Gastrocnemius medialis (tissue), 4 donors: ENCODE measurements around the gene KCNAB1. TPM values are rescaled to one million over a fixed set of nuclear protein-coding genes. Genes with fewer than 3 reads are reported as not detected.
A peak's percentile ranks its signal among the peaks of the same experiment; 100 is the strongest.

Experiments
- ATAC-seq, 2 donors: fragments of 150-250 bp; one replicate each; pipeline ENCODE4 v1.9.1; 2016
- DNase-seq, 2 donors: peaks; one replicate each; pipeline ENCODE4 v3.0.0-alpha.2; 2019
- H3K27ac ChIP-seq, 4 donors: fragments of 200-600 bp; sonication (generic); 1 replicate in 1 of 4; 2 replicates in 3 of 4; pipeline ENCODE4 v1.5.1; 2016 to 2018; ENCODE audit warnings: mild to moderate bottlenecking in 2 of 4, moderate library complexity in 1 of 4
- H3K27me3 ChIP-seq, 3 donors: fragments of 200-600 bp; sonication (generic) in 2 of 3; 1 replicate in 1 of 3; 2 replicates in 2 of 3; pipeline versions ENCODE4 v1.5.1 to v1.6.0; 2016 to 2019; ENCODE audit warnings: mild to moderate bottlenecking in 1 of 3, moderate library complexity in 1 of 3
- H3K36me3 ChIP-seq, 2 donors: fragments of 200-600 bp; sonication (generic) in 1 of 2; one replicate each; pipeline ENCODE4 v1.5.1; 2017 to 2018
- H3K4me1 ChIP-seq, 2 donors: fragments of 200-600 bp; sonication (generic) in 1 of 2; one replicate each; pipeline ENCODE4 v1.5.1; 2016 to 2017; ENCODE audit warnings: mild to moderate bottlenecking in 2 of 2
- H3K4me3 ChIP-seq, 4 donors: fragments of 200-600 bp; sonication (generic) in 3 of 4; 1 replicate in 1 of 4; 2 replicates in 3 of 4; pipeline ENCODE4 v1.5.1; 2016 to 2019; ENCODE audit warnings: mild to moderate bottlenecking in 2 of 4
- H3K9me3 ChIP-seq, 3 donors: fragments of 200-600 bp; sonication (generic) in 2 of 3; 1 replicate in 1 of 3; 2 replicates in 2 of 3; pipeline ENCODE4 v1.5.1; 2016 to 2019
- CTCF ChIP-seq, 5 experiments: fragments of 450-650 bp in 3 of 5; fragments of 200-600 bp in 2 of 5; sonication (generic) in 2 of 5; IDR thresholded peaks in 4 of 5; conservative IDR thresholded peaks in 1 of 5; 1 replicate in 4 of 5; 2 replicates in 1 of 5; pipeline ENCODE4 v1.5.1; 2016 to 2019; ENCODE audit warnings: antibody characterized with exemption in 5 of 5, mild to moderate bottlenecking in 3 of 5, moderate library complexity in 3 of 5
- POLR2A ChIP-seq, 2 donors: fragments of 450-650 bp; IDR thresholded peaks; one replicate each; pipeline ENCODE4 v1.6.1; 2017; ENCODE audit warnings: antibody characterized with exemption in 2 of 2, mild to moderate bottlenecking in 2 of 2, moderate library complexity in 2 of 2
- in situ Hi-C, 4 donors: fragments of 200-750 bp; cut with MboI; loops; one replicate each; pipeline versions ENCODE4 v1.15.0 to v1.8.0; 2017; ENCODE audit warnings: low sequenced_read_pairs in 4 of 4
- intact Hi-C: fragments of 100-400 bp; cut with DNase I; formaldehyde crosslinking; loops from one replicate; pipeline ENCODE4 v1.15.1; 2023; ENCODE audit warnings: low total_unique reads
- total RNA-seq, 4 donors: library from RNA; depleted of rRNA; stranded (reverse); fragments of >200 nt; gene quantifications; one replicate each; pipeline versions ENCODE4 v1.1.0 to v1.2.3, GENCODE V29; 2016

KCNAB1 gene
- total RNA-seq, 4 donors from 2014 or later = 0.46 to 3.6 (median 1.9) TPM

GRCh38 chr3:156443079-156443478 is 322.7 kb downstream of the KCNAB1 start:
- no peaks in the 10 kb centered on the region for H3K4me1 ChIP-seq
- no peak for TF ChIP-seq CTCF (IDR thresholded peaks at IDR 0.05 in 4 of 5, conservative IDR thresholded peaks at IDR 0.05 in 1 of 5)
- no peak for TF ChIP-seq POLR2A (IDR thresholded peaks at IDR 0.05)
- H3K4me3 ChIP-seq = no peak overlapping the region
- in situ Hi-C loops = no loop called here
- no peaks in the 10 kb centered on the region for H3K9me3 ChIP-seq
- intact Hi-C loops = no loop called here
- no peak overlapping the region for H3K27ac ChIP-seq
- DNase-seq (no peak), ATAC-seq (no peak)
- no peaks in the 10 kb centered on the region for H3K27me3 ChIP-seq
- H3K36me3 ChIP-seq = no peaks in the 10 kb centered on the region

- Histone ChIP-seq H3K27ac (no peak overlapping the region), H3K9me3 (no peaks in the 10 kb centered on the region), H3K36me3 (no peaks in the 10 kb centered on the region), H3K4me3 (no peak overlapping the region), H3K27me3 (no peaks in the 10 kb centered on the region), H3K4me1 (no peaks in the 10 kb centered on the region)
- DNase-seq = no peak
- no peak for ATAC-seq
- in situ Hi-C loops (no loop called here), intact Hi-C loops (no loop called here)
- TF ChIP-seq CTCF (IDR thresholded peaks at IDR 0.05 in 4 of 5, conservative IDR thresholded peaks at IDR 0.05 in 1 of 5) (no peak), POLR2A (IDR thresholded peaks at IDR 0.05) (no peak)
These were observed 325.0 kb downstream of the KCNAB1 start for GRCh38 chr3:156445117-156446090.

GRCh38 chr3:156448300-156448699 is 327.9 kb downstream of the KCNAB1 start:
- Histone ChIP-seq H3K4me3 (no peak overlapping the region), H3K27ac (no peak overlapping the region), H3K27me3 (no peaks in the 10 kb centered on the region), H3K9me3 (no peaks in the 10 kb centered on the region), H3K4me1 (no peaks in the 10 kb centered on the region), H3K36me3 (no peaks in the 10 kb centered on the region)
- in situ Hi-C loops (no loop called here), intact Hi-C loops (no loop called here)
- TF ChIP-seq POLR2A (IDR thresholded peaks at IDR 0.05) (no peak), CTCF (IDR thresholded peaks at IDR 0.05 in 4 of 5, conservative IDR thresholded peaks at IDR 0.05 in 1 of 5) (no peak)
- DNase-seq = no peak
- ATAC-seq = no peak

GRCh38 chr3:156449710-156450574 is 329.6 kb downstream of the KCNAB1 start:
- H3K4me1 ChIP-seq = no peaks in the 10 kb centered on the region
- H3K9me3 ChIP-seq = no peaks in the 10 kb centered on the region
- in situ Hi-C loops = loop anchor here in 1 of 4 donors (25.0 kb wide), 1 partner anchor 112 kb away; the partner anchor contains the start of gene SSR3
- H3K27ac ChIP-seq = no peak overlapping the region
- H3K4me3 ChIP-seq = no peak overlapping the region
- ATAC-seq (no peak), DNase-seq (no peak)
- intact Hi-C loops = loop anchor here (2.0 kb wide), 1 partner anchor 299 kb away; no protein-coding TSS in a partner anchor
- H3K36me3 ChIP-seq = no peaks in the 10 kb centered on the region
- H3K27me3 ChIP-seq = no peaks in the 10 kb centered on the region
- no peak for TF ChIP-seq POLR2A (IDR thresholded peaks at IDR 0.05)
- TF ChIP-seq CTCF (IDR thresholded peaks at IDR 0.05 in 4 of 5, conservative IDR thresholded peaks at IDR 0.05 in 1 of 5) = peak in 1 of 5 experiments; percentile 45
